ENCODE results near the gene AKR1E2.

DNA sequence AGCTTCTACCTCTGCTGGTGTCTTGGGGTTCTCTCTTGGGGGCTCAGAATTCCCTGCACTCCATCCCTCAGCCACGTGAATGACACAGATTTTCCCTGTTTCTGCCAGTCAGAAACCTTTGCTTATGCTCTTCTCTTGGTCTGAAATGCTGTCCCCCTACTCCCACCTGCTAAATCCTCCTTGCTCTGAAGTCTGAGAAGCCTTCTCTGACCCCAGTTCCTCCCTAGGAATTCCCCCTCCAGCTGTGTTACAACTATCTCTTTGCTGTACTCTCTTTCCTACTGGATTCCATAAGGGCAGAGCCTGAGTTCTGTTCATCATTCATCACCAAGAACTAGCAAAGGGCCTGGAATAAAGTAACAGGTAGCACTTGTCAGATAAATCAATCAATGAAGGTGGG lies 33.6 kb upstream of the AKR1E2 start:
- TF ChIP-seq, protein P1, sequence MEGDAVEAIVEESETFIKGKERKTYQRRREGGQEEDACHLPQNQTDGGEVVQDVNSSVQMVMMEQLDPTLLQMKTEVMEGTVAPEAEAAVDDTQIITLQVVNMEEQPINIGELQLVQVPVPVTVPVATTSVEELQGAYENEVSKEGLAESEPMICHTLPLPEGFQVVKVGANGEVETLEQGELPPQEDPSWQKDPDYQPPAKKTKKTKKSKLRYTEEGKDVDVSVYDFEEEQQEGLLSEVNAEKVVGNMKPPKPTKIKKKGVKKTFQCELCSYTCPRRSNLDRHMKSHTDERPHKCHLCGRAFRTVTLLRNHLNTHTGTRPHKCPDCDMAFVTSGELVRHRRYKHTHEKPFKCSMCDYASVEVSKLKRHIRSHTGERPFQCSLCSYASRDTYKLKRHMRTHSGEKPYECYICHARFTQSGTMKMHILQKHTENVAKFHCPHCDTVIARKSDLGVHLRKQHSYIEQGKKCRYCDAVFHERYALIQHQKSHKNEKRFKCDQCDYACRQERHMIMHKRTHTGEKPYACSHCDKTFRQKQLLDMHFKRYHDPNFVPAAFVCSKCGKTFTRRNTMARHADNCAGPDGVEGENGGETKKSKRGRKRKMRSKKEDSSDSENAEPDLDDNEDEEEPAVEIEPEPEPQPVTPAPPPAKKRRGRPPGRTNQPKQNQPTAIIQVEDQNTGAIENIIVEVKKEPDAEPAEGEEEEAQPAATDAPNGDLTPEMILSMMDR (IDR thresholded peaks at IDR 0.05; ENCODE audit: low read depth, low read length, missing input control), result no peak
- TF ChIP-seq, protein P2, sequence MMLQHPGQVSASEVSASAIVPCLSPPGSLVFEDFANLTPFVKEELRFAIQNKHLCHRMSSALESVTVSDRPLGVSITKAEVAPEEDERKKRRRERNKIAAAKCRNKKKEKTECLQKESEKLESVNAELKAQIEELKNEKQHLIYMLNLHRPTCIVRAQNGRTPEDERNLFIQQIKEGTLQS (IDR thresholded peaks at IDR 0.05), result no peak
- TF ChIP-seq, protein P3, sequence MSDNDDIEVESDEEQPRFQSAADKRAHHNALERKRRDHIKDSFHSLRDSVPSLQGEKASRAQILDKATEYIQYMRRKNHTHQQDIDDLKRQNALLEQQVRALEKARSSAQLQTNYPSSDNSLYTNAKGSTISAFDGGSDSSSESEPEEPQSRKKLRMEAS (IDR thresholded peaks at IDR 0.05), result no peak
- TF ChIP-seq RXRA (IDR thresholded peaks at IDR 0.05) (no peak), EGR1 (IDR thresholded peaks at IDR 0.05; ENCODE audit: low read depth in 2 of 2) (no peak)
- TF ChIP-seq, protein P4, sequence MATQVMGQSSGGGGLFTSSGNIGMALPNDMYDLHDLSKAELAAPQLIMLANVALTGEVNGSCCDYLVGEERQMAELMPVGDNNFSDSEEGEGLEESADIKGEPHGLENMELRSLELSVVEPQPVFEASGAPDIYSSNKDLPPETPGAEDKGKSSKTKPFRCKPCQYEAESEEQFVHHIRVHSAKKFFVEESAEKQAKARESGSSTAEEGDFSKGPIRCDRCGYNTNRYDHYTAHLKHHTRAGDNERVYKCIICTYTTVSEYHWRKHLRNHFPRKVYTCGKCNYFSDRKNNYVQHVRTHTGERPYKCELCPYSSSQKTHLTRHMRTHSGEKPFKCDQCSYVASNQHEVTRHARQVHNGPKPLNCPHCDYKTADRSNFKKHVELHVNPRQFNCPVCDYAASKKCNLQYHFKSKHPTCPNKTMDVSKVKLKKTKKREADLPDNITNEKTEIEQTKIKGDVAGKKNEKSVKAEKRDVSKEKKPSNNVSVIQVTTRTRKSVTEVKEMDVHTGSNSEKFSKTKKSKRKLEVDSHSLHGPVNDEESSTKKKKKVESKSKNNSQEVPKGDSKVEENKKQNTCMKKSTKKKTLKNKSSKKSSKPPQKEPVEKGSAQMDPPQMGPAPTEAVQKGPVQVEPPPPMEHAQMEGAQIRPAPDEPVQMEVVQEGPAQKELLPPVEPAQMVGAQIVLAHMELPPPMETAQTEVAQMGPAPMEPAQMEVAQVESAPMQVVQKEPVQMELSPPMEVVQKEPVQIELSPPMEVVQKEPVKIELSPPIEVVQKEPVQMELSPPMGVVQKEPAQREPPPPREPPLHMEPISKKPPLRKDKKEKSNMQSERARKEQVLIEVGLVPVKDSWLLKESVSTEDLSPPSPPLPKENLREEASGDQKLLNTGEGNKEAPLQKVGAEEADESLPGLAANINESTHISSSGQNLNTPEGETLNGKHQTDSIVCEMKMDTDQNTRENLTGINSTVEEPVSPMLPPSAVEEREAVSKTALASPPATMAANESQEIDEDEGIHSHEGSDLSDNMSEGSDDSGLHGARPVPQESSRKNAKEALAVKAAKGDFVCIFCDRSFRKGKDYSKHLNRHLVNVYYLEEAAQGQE (IDR thresholded peaks at IDR 0.05), result no peak
